A673 (cell line): ENCODE results near the gene GTF3C5. TPM values are rescaled to one million over a fixed set of nuclear protein-coding genes. Genes with fewer than 3 reads are reported as not detected.

Experiments used
- BruUV-seq: library from RNA; stranded (reverse); fragments of 400-500 nt; replicated peaks from 2 replicates; lab custom pipeline; 2021; lab: Mats Ljungman, UMichigan
- CTCF ChIA-PET: fragments of 300-600 bp; sonication (Branson Sonifier 250); formaldehyde crosslinking; loops from one replicate; lab custom pipeline; 2022; ENCODE audit warnings: antibody characterized with exemption; lab: Charles Lee
- POLR2A ChIA-PET: fragments of 300-600 bp; sonication (Branson Sonifier 250); formaldehyde crosslinking; loops from one replicate; lab custom pipeline; 2022; ENCODE audit warnings: antibody characterized with exemption; ENCODE audit not compliant: low non-redundant PET; lab: Charles Lee
- DNase-seq: peaks from one replicate; pipeline ENCODE4 v3.0.0-alpha.2; 2015; ENCODE audit warnings: low spot score
- H3K27ac ChIP-seq: fragments of 200-600 bp; sonication (generic); 2 replicates; pipeline ENCODE4 v1.5.1; 2016; ENCODE audit warnings: mixed run types, low read depth, mild to moderate bottlenecking, mixed read lengths, antibody characterized with exemption, low read length; ENCODE audit not compliant: poor library complexity, severe bottlenecking
- H3K27me3 ChIP-seq: fragments of 200-600 bp; sonication (generic); replicated peaks from 2 replicates; pipeline ENCODE4 v1.6.1; 2017; ENCODE audit warnings: mixed run types, low read depth, mild to moderate bottlenecking, mixed read lengths, antibody characterized with exemption, low read length; ENCODE audit not compliant: insufficient read depth, poor library complexity
- H3K36me3 ChIP-seq: fragments of 200-600 bp; sonication (generic); 2 replicates; pipeline ENCODE4 v1.6.1; 2016; ENCODE audit warnings: mixed run types, mild to moderate bottlenecking, mixed read lengths, antibody characterized with exemption, low read length; ENCODE audit not compliant: insufficient read depth, poor library complexity, severe bottlenecking
- H3K4me1 ChIP-seq: fragments of 200-600 bp; sonication (generic); 2 replicates; pipeline ENCODE4 v1.6.1; 2017; ENCODE audit warnings: mixed run types, mild to moderate bottlenecking, mixed read lengths, antibody characterized with exemption, low read length; ENCODE audit not compliant: insufficient read depth, poor library complexity, severe bottlenecking
- H3K4me3 ChIP-seq: fragments of 200-600 bp; sonication (generic); 2 replicates; pipeline ENCODE4 v1.5.1; 2016; ENCODE audit warnings: low read depth, mixed run types, mild to moderate bottlenecking, mixed read lengths, low read length; ENCODE audit not compliant: poor library complexity, severe bottlenecking
- H3K9me3 ChIP-seq: fragments of 200-600 bp; sonication (generic); 2 replicates; pipeline ENCODE4 v1.6.1; 2016; ENCODE audit warnings: mixed run types, low read depth, mild to moderate bottlenecking, mixed read lengths, antibody characterized with exemption, low read length; ENCODE audit not compliant: poor library complexity, severe bottlenecking
- CTCF ChIP-seq: fragments of 300-800, 200-600 bp; sonication (generic); conservative IDR thresholded peaks from 2 replicates; pipeline ENCODE4 v1.5.1; 2017; ENCODE audit warnings: low read depth, mild to moderate bottlenecking, antibody characterized with exemption, low read length, moderate library complexity, mixed read lengths
- EZH2 ChIP-seq: fragments of 200-600 bp; sonication (generic); IDR thresholded peaks from 2 replicates; pipeline ENCODE4 v1.6.1; 2017; ENCODE audit warnings: borderline replicate concordance, low read depth, mild to moderate bottlenecking, mixed read lengths, antibody characterized with exemption, low read length; ENCODE audit not compliant: poor library complexity, severe bottlenecking
- intact Hi-C: fragments of 100-400 bp; cut with micrococcal nuclease; formaldehyde crosslinking; loops from one replicate; pipeline ENCODE4 v1.10.0; 2022; ENCODE audit not compliant: unreplicated experiment
- total RNA-seq: library from RNA; stranded (reverse); gene quantifications from 2 replicates; pipeline ENCODE4 v1.2.3, GENCODE V29; 2021

The GTF3C5 gene
- total RNA-seq, 1 experiment from 2014 or later, result 99.9 TPM

- Histone ChIP-seq H3K4me1 (no peaks in the 10 kb centered on the region), H3K36me3 (no peaks in the 10 kb centered on the region), H3K9me3 (no peaks in the 10 kb centered on the region), H3K27ac (no peak overlapping the region), H3K4me3 (no peak overlapping the region), H3K27me3 (peaks cover 51% of the 10 kb centered on the region)
- BruUV-seq, result no TSS peak
- intact Hi-C loops, result no loop called here
- no peak for TF ChIP-seq EZH2
- TF ChIP-seq CTCF, result no peak
- POLR2A ChIA-PET, result no interaction called here
- no peak for DNase-seq
- CTCF ChIA-PET, result no interaction called here
Measured at GRCh38 chr9:132986114-132986513, 44.7 kb upstream of the GTF3C5 start.

- no TSS peak for BruUV-seq
- no peaks in the 10 kb centered on the region for H3K4me1 ChIP-seq
- peaks cover 55% of the 10 kb centered on the region for H3K27me3 ChIP-seq
- DNase-seq, result no peak
- TF ChIP-seq CTCF, result no peak
- TF ChIP-seq EZH2, result no peak
- intact Hi-C loops, result no loop called here
- ChIA-PET POLR2A (no interaction called here), CTCF (no interaction called here)
- no peak overlapping the region for H3K4me3 ChIP-seq
- H3K9me3 ChIP-seq, result no peaks in the 10 kb centered on the region
- H3K36me3 ChIP-seq, result no peaks in the 10 kb centered on the region
- no peak overlapping the region for H3K27ac ChIP-seq
Measured at GRCh38 chr9:132986640-132987620, 43.9 kb upstream of the GTF3C5 start.

- BruUV-seq, result no TSS peak
- Histone ChIP-seq H3K27ac (no peak overlapping the region), H3K9me3 (no peaks in the 10 kb centered on the region), H3K4me3 (no peak overlapping the region), H3K27me3 (peaks cover 55% of the 10 kb centered on the region), H3K4me1 (no peaks in the 10 kb centered on the region), H3K36me3 (no peaks in the 10 kb centered on the region)
- ChIA-PET POLR2A (interaction anchor here (0.6 kb wide), 1 partner anchor 156 kb away, joined by 3 read pairs; no protein-coding TSS in a partner anchor), CTCF (no interaction called here)
- intact Hi-C loops, result no loop called here
- DNase-seq, result no peak
- TF ChIP-seq CTCF, result no peak
Measured at GRCh38 chr9:132988244-132989013, 42.4 kb upstream of the GTF3C5 start.
